Glutamatergic neuron (in vitro differentiated cells): ENCODE results near the gene OTOL1. TPM values are rescaled to one million over a fixed set of nuclear protein-coding genes. Genes with fewer than 3 reads are reported as not detected.

Experiments
- DNase-seq: peaks from one replicate; pipeline ENCODE4 v3.0.0; 2022
- H3K27ac Mint-ChIP-seq: one replicate; pipeline ENCODE4 v1.8.0; 2020; ENCODE audit warnings: mild to moderate bottlenecking, mixed read lengths, inconsistent platforms; ENCODE audit not compliant: unreplicated experiment
- H3K27me3 Mint-ChIP-seq: one replicate; pipeline ENCODE4 v1.8.0; 2020; ENCODE audit warnings: mild to moderate bottlenecking, moderate library complexity, mixed read lengths, inconsistent platforms; ENCODE audit not compliant: unreplicated experiment
- H3K36me3 Mint-ChIP-seq: one replicate; pipeline ENCODE4 v1.8.0; 2020; ENCODE audit warnings: mild to moderate bottlenecking, mixed read lengths, inconsistent platforms; ENCODE audit not compliant: unreplicated experiment
- H3K4me1 Mint-ChIP-seq: one replicate; pipeline ENCODE4 v1.8.0; 2020; ENCODE audit warnings: mild to moderate bottlenecking, low read depth, mixed read lengths, inconsistent platforms; ENCODE audit not compliant: unreplicated experiment
- H3K4me3 Mint-ChIP-seq: one replicate; pipeline ENCODE4 v1.8.0; 2020; ENCODE audit warnings: mild to moderate bottlenecking, mixed read lengths, inconsistent platforms; ENCODE audit not compliant: unreplicated experiment
- H3K9me3 Mint-ChIP-seq: one replicate; pipeline ENCODE4 v1.8.0; 2020; ENCODE audit warnings: mild to moderate bottlenecking, moderate library complexity, mixed read lengths, inconsistent platforms; ENCODE audit not compliant: unreplicated experiment
- long read RNA-seq: library from polyadenylated mRNA; unstranded; transcript quantifications from one replicate; pipeline ENCODE4 v2.0.0, GENCODE V29; 2020; ENCODE audit not compliant: unreplicated experiment
- total RNA-seq: library from RNA; stranded (reverse); fragmentation: NEBNext Ultra II Directional; extraction: Animal tissue kit (Norgen Biotek cat#: 25700); gene quantifications from one replicate; pipeline ENCODE4 v1.2.1, GENCODE V29; 2021; ENCODE audit not compliant: unreplicated experiment
- TF ChIP-seq, protein P1 (sequence below): fragments of 200-600 bp; sonication (generic); IDR thresholded peaks from one replicate; pipeline ENCODE4 v1.5.0; 2021; ENCODE audit not compliant: partially characterized antibody, unreplicated experiment

Gene OTOL1
- not detected for total RNA-seq
- long read RNA-seq, result 0 reads

DNA sequence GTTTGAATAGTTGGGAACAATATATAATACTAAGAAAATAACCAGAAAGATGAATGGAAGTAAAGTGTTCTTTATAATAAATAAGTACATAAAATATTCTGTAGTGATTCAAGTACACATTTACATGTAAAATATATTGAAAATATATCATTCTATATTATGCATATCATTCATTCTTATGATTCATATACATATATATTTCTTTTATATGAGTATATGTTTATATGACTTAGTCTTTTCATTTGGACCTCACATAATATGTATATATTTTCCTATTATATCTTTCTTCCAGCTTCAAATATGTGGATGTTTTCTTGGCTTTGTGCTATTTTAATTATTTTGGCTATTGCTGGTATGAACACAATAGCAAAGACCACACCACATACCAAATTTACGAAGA is at the start of gene OTOL1:
Gene OTOL1 (plus strand): TSS at position 301 of the 400 bp plus-strand sequence. CDS start 0 bp downstream, at position 301.
- Mint-ChIP-seq H3K36me3 (no peaks in the 10 kb centered on the region), H3K9me3 (peaks cover 2% of the 10 kb centered on the region), H3K4me1 (no peaks in the 10 kb centered on the region), H3K27ac (no peak within 1 kb of the TSS), H3K27me3 (peaks cover 1% of the 10 kb centered on the region), H3K4me3 (no peak within 1 kb of the TSS)
- no peak for DNase-seq
- TF ChIP-seq, protein P1, sequence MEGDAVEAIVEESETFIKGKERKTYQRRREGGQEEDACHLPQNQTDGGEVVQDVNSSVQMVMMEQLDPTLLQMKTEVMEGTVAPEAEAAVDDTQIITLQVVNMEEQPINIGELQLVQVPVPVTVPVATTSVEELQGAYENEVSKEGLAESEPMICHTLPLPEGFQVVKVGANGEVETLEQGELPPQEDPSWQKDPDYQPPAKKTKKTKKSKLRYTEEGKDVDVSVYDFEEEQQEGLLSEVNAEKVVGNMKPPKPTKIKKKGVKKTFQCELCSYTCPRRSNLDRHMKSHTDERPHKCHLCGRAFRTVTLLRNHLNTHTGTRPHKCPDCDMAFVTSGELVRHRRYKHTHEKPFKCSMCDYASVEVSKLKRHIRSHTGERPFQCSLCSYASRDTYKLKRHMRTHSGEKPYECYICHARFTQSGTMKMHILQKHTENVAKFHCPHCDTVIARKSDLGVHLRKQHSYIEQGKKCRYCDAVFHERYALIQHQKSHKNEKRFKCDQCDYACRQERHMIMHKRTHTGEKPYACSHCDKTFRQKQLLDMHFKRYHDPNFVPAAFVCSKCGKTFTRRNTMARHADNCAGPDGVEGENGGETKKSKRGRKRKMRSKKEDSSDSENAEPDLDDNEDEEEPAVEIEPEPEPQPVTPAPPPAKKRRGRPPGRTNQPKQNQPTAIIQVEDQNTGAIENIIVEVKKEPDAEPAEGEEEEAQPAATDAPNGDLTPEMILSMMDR, result no peak

DNA sequence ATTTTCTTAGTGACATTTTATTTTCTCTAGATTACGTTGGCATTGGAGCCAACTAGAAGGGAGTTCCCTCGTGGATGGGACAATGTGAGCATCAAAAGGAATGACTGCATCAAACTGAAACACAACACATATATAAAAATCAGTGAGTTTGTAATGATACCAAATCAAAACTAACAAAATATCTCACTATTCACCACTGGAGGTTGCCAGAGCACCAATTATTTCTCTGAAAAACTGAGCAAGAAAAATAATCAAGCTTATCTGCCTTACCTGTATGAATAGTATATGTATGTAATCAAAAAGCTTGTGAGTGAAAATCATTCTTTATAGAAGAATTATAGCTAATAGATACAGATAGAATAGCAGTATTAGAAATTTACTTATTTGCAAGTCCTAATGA is 46.8 kb upstream of the OTOL1 start:
- no peaks in the 10 kb centered on the region for H3K4me1 Mint-ChIP-seq

GRCh38 chr3:161452179-161452578 is 44.4 kb upstream of the OTOL1 start:
- Mint-ChIP-seq H3K4me1 (no peaks in the 10 kb centered on the region), H3K27ac (no peak overlapping the region)

More for the DNA sequence above, 46.8 kb upstream of the OTOL1 start:
- Mint-ChIP-seq H3K27me3 (no peaks in the 10 kb centered on the region), H3K27ac (no peak overlapping the region), H3K36me3 (no peaks in the 10 kb centered on the region), H3K4me3 (no peak overlapping the region), H3K9me3 (no peaks in the 10 kb centered on the region)
- DNase-seq, result no peak
- TF ChIP-seq, protein P1, result no peak

DNA sequence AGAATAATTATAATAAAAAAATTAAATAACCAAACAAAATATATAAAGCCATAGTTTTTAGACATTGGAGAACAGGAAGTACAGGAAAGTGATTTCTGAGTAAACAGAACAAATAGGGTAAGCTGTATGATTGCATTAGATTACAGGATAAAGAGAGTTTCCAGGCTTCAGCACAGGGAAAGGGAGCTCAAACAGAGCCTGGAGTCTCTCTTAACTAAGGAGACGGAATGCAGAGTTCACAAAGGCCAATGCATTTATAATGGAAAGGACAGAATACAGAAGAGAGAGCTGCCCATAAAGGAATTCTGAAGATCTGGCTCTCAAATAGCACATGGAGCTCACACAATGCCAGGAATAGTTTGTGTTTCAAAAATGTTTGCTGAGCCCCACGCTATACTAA is 42.0 kb upstream of the OTOL1 start:
- no peaks in the 10 kb centered on the region for H3K27me3 Mint-ChIP-seq
- no peak for DNase-seq
- TF ChIP-seq, protein P1, result no peak
- H3K4me3 Mint-ChIP-seq, result no peak overlapping the region
- no peak overlapping the region for H3K27ac Mint-ChIP-seq
- no peaks in the 10 kb centered on the region for H3K4me1 Mint-ChIP-seq
- H3K9me3 Mint-ChIP-seq, result no peaks in the 10 kb centered on the region
- H3K36me3 Mint-ChIP-seq, result no peaks in the 10 kb centered on the region

More at GRCh38 chr3:161452179-161452578, 44.4 kb upstream of the OTOL1 start:
- Mint-ChIP-seq H3K36me3 (no peaks in the 10 kb centered on the region), H3K27me3 (no peaks in the 10 kb centered on the region), H3K4me3 (no peak overlapping the region), H3K9me3 (no peaks in the 10 kb centered on the region)
- TF ChIP-seq, protein P1, result no peak
- DNase-seq, result no peak

GRCh38 chr3:161455962-161456361 is 40.6 kb upstream of the OTOL1 start:
- H3K36me3 Mint-ChIP-seq, result no peaks in the 10 kb centered on the region
- TF ChIP-seq, protein P1, result no peak
- no peaks in the 10 kb centered on the region for H3K4me1 Mint-ChIP-seq
- DNase-seq, result no peak
- H3K9me3 Mint-ChIP-seq, result no peaks in the 10 kb centered on the region
- H3K27me3 Mint-ChIP-seq, result no peaks in the 10 kb centered on the region
- H3K27ac Mint-ChIP-seq, result no peak overlapping the region
- H3K4me3 Mint-ChIP-seq, result no peak overlapping the region
